BJ (cell line): Measurements from ENCODE around the gene LAMA5. TPM values are rescaled to one million over a fixed set of nuclear protein-coding genes. Genes with fewer than 3 reads are reported as not detected.

Source experiments
- CTCF ChIA-PET: fragments of 350-600 bp; formaldehyde crosslinking; extraction: SDS; loops from one replicate; lab custom pipeline; 2021; ENCODE audit warnings: antibody characterized with exemption, inconsistent platforms; lab: Yijun Ruan, JAX
- POLR2A ChIA-PET: fragments of 300-600 bp; sonication (Branson Sonifier 250); formaldehyde crosslinking; extraction: SDS; loops from one replicate; lab custom pipeline; 2021; ENCODE audit warnings: antibody characterized with exemption; lab: Charles Lee
- DNase-seq: peaks from one replicate; pipeline ENCODE4 v3.0.0-alpha.2; 2011; ENCODE audit warnings: low read depth
- H3K27me3 ChIP-seq: 2 replicates; pipeline ENCODE4 v1.6.0; 2011; ENCODE audit warnings: low read length; ENCODE audit not compliant: control insufficient read depth, insufficient read depth
- H3K36me3 ChIP-seq: 2 replicates; pipeline ENCODE4 v1.5.1; 2011; ENCODE audit warnings: low read length; ENCODE audit not compliant: control insufficient read depth, insufficient read depth
- H3K4me3 ChIP-seq: 2 replicates; pipeline ENCODE4 v1.5.1; 2011; ENCODE audit warnings: low read depth, mild to moderate bottlenecking, control low read depth, low read length
- CTCF ChIP-seq: IDR thresholded peaks from 2 replicates; pipeline ENCODE4 v1.5.1; 2011; ENCODE audit warnings: low read depth, mild to moderate bottlenecking, control low read depth, inconsistent platforms, low read length, moderate library complexity; ENCODE audit not compliant: insufficient read depth
- polyA plus RNA-seq: library from polyadenylated mRNA; depleted of rRNA; stranded (reverse); fragments of >200 nt; gene quantifications from 2 replicates; pipeline ENCODE4 v1.2.3, GENCODE V29; 2011

The LAMA5 gene
- polyA plus RNA-seq, 1 experiment = 1.1 TPM

- ChIA-PET POLR2A (no interaction called here), CTCF (interaction anchor here (0.7 to 1.3 kb wide), 3 partner anchors 9 to 190 kb away, joined by 3 to 6 read pairs (median 4); no protein-coding TSS in a partner anchor)
- DNase-seq = no peak
- H3K36me3 ChIP-seq = no peaks in the 10 kb centered on the region
- no peaks in the 10 kb centered on the region for H3K27me3 ChIP-seq
- no peak overlapping the region for H3K4me3 ChIP-seq
- TF ChIP-seq CTCF = no peak
These were observed 8.0 kb downstream of the LAMA5 start for GRCh38 chr20:62359043-62359490.

GRCh38 chr20:62358171-62359042 lies 8.7 kb downstream of the LAMA5 start:
- CTCF ChIA-PET = interaction anchor here (0.7 to 1.3 kb wide), 3 partner anchors 10 to 191 kb away, joined by 3 to 6 read pairs (median 3); no protein-coding TSS in a partner anchor
- no peak overlapping the region for H3K4me3 ChIP-seq
- no peak for DNase-seq
- POLR2A ChIA-PET = no interaction called here
- TF ChIP-seq CTCF = no peak
- no peaks in the 10 kb centered on the region for H3K36me3 ChIP-seq
- H3K27me3 ChIP-seq = no peaks in the 10 kb centered on the region

- no peak for TF ChIP-seq CTCF
- Histone ChIP-seq H3K4me3 (no peak overlapping the region), H3K27me3 (no peaks in the 10 kb centered on the region), H3K36me3 (no peaks in the 10 kb centered on the region)
- ChIA-PET CTCF (interaction anchor here (1.2 to 1.3 kb wide), 2 partner anchors 11 to 12 kb away, joined by 3 read pairs; no protein-coding TSS in a partner anchor), POLR2A (no interaction called here)
- DNase-seq = no peak
These were observed 9.4 kb downstream of the LAMA5 start for GRCh38 chr20:62357681-62358080.

GRCh38 chr20:62357187-62357667 lies 9.9 kb downstream of the LAMA5 start:
- ChIA-PET POLR2A (no interaction called here), CTCF (interaction anchor here (0.8 to 1.6 kb wide), 3 partner anchors 12 to 55 kb away, joined by 3 to 4 read pairs (median 3); partner anchors contain the start of gene ADRM1)
- H3K27me3 ChIP-seq = no peaks in the 10 kb centered on the region
- TF ChIP-seq CTCF = no peak
- H3K36me3 ChIP-seq = no peaks in the 10 kb centered on the region
- no peak overlapping the region for H3K4me3 ChIP-seq
- no peak for DNase-seq

- no peaks in the 10 kb centered on the region for H3K27me3 ChIP-seq
- POLR2A ChIA-PET = no interaction called here
- CTCF ChIA-PET = interaction anchor here (0.8 to 1.6 kb wide), 2 partner anchors 19 to 54 kb away, joined by 3 to 4 read pairs; partner anchors contain the start of gene ADRM1
- no peak for TF ChIP-seq CTCF
- no peak for DNase-seq
- H3K4me3 ChIP-seq = no peak overlapping the region
- H3K36me3 ChIP-seq = no peaks in the 10 kb centered on the region
These were observed 10.4 kb downstream of the LAMA5 start for GRCh38 chr20:62356589-62357186.
